Mesothelial cell of epicardium (in vitro differentiated cells): ENCODE data around the gene ATP5F1E. TPM values are rescaled to one million over a fixed set of nuclear protein-coding genes. Genes with fewer than 3 reads are reported as not detected.

Source experiments
- DNase-seq, 2 experiments: peaks; one replicate each; pipeline ENCODE4 v3.0.0; 2021; ENCODE audit warnings: low spot score in 2 of 2; ENCODE audit not compliant: unreplicated experiment in 2 of 2
- H3K27ac Mint-ChIP-seq: 2 replicates; pipeline ENCODE4 v1.8.0; 2021; ENCODE audit warnings: mixed read lengths
- H3K27me3 Mint-ChIP-seq: 2 replicates; pipeline ENCODE4 v1.8.0; 2021; ENCODE audit warnings: low read depth, mixed read lengths
- H3K36me3 Mint-ChIP-seq: 2 replicates; pipeline ENCODE4 v1.8.0; 2021; ENCODE audit warnings: mixed read lengths
- H3K4me1 Mint-ChIP-seq: 2 replicates; pipeline ENCODE4 v1.8.0; 2021; ENCODE audit warnings: mixed read lengths
- H3K4me3 Mint-ChIP-seq: 2 replicates; pipeline ENCODE4 v1.8.0; 2021; ENCODE audit warnings: mild to moderate bottlenecking, moderate library complexity, mixed read lengths
- H3K9me3 Mint-ChIP-seq: 2 replicates; pipeline ENCODE4 v1.8.0; 2021; ENCODE audit warnings: mixed read lengths
- total RNA-seq: library from RNA; stranded (reverse); gene quantifications from 3 replicates; pipeline ENCODE4 v1.2.1, GENCODE V29; 2021
- TF ChIP-seq, protein P1 (sequence below): fragments of 200-600 bp; sonication (generic); IDR thresholded peaks from one replicate; pipeline ENCODE4 v1.5.0; 2021; ENCODE audit warnings: antibody characterized with exemption; ENCODE audit not compliant: unreplicated experiment

The ATP5F1E gene
- total RNA-seq, result 46.7 to 52.7 TPM (median 47.8 TPM) in 3 replicates

DNA sequence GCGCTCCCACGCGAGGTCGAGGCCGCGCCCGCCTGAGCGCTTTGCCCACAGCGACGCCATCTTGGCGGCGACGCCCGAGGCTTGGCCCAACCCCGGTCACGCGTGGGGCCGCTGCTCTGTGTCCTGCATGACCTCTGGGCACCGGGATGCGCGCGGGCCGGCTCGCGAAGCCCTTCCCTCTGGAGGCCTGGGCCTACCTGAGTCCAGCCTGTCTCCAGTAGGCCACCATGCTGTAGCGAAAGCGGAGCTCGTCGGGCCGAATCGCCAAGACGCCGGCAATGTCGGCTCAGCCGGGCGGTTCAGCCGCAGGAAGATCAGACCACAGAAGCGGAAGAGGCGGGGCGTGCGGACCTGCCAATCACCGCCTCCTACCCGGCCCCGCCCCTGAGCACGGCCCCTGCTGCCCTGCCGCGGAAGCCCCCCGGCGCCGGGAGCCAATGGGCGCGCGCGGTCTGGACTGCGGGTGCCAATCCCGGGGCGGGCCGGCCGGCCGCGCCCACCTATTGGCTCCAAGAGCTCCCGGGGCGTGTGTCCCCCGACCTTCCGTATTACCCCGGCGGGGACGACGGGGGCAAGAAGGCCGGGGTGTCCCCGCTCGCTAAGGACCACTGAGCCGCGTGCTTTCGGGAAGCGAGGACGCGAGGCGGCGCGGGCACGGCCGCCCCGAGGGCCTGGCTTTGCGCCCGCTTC, at the start of gene ATP5F1E:
TSS of gene ATP5F1E (minus strand) at position 313 of the 690 bp plus-strand sequence. CDS start at position 229, 84 bp downstream.
- Mint-ChIP-seq H3K27me3 (no peaks in the 10 kb centered on the region), H3K9me3 (no peaks in the 10 kb centered on the region), H3K27ac (peak within 1 kb of the TSS; percentile 96), H3K4me1 (peaks cover 35% of the 10 kb centered on the region), H3K4me3 (peak within 1 kb of the TSS; percentile 96), H3K36me3 (peaks cover 34% of the 10 kb centered on the region)
- TF ChIP-seq, protein P1, sequence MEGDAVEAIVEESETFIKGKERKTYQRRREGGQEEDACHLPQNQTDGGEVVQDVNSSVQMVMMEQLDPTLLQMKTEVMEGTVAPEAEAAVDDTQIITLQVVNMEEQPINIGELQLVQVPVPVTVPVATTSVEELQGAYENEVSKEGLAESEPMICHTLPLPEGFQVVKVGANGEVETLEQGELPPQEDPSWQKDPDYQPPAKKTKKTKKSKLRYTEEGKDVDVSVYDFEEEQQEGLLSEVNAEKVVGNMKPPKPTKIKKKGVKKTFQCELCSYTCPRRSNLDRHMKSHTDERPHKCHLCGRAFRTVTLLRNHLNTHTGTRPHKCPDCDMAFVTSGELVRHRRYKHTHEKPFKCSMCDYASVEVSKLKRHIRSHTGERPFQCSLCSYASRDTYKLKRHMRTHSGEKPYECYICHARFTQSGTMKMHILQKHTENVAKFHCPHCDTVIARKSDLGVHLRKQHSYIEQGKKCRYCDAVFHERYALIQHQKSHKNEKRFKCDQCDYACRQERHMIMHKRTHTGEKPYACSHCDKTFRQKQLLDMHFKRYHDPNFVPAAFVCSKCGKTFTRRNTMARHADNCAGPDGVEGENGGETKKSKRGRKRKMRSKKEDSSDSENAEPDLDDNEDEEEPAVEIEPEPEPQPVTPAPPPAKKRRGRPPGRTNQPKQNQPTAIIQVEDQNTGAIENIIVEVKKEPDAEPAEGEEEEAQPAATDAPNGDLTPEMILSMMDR, result no peak
- peak; percentile 96 to 97 for DNase-seq

DNA sequence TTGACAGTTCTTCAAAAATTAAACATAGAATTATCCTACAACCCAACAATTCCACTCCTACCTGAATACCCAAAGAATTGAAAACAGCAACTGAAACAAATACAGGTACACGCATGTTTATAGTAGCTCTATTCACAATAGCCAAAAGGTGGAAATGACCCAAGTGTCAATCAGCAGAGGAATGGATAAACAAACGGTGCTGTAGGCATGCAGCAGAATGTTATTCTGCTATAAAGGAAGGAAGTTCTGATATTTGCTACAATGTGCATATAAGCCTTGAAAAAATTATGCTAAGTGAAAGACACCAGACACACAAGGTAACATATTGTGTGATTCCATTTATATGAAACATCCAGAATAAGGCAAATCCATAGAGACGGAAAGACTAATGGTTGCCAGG, 48.9 kb upstream of the ATP5F1E start:
- no peaks in the 10 kb centered on the region for H3K36me3 Mint-ChIP-seq
- H3K27ac Mint-ChIP-seq, result no peak overlapping the region
- peaks cover 39% of the 10 kb centered on the region for H3K27me3 Mint-ChIP-seq
- no peak for DNase-seq
- H3K9me3 Mint-ChIP-seq, result no peaks in the 10 kb centered on the region
- no peaks in the 10 kb centered on the region for H3K4me1 Mint-ChIP-seq
- no peak overlapping the region for H3K4me3 Mint-ChIP-seq
- TF ChIP-seq, protein P1, result no peak

DNA sequence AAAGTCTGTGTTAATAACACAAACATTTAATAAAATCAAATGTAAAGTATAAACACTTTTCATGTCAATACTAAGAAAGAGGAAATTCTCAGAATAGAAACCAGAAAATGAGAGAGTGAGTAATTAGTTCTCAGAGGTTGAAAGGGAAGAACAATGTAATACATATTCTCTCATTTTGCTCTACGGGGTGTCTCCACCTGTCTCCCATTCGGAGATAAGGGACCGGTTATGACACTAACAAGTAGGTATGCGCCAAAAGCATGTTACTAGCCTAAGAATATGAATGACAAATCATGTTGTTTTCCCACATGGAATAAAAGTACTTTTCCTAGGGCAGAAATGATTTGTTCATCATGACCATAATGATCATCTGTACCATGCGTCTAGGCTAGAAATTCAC, 46.1 kb upstream of the ATP5F1E start:
- peaks cover 55% of the 10 kb centered on the region for H3K27me3 Mint-ChIP-seq

DNA sequence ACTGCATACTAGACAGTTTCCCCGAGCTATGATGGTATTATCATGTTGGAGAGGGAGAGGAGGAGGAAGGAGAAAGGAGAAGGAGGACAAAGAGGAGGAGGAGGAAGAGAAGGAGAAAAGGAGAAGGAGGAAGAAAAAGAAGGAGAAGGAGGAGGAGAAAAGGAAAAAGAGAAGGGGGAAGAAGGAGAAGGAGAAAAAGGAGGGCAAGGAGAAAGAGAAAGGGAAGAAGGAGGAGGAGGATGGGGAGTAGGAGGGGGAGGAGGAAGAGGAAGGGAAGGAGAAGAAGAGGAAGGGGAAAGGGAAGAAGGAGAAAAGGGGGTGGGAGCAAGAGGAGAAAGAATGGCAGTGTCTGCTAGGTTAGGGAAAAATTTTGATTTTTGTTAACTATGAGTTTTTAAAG, 45.6 kb upstream of the ATP5F1E start:
- TF ChIP-seq, protein P1, result no peak

More for the DNA sequence above, 46.1 kb upstream of the ATP5F1E start:
- TF ChIP-seq, protein P1, result no peak
- Mint-ChIP-seq H3K27ac (no peak overlapping the region), H3K36me3 (no peaks in the 10 kb centered on the region), H3K4me3 (no peak overlapping the region), H3K4me1 (no peaks in the 10 kb centered on the region), H3K9me3 (no peaks in the 10 kb centered on the region)
- no peak for DNase-seq

DNA sequence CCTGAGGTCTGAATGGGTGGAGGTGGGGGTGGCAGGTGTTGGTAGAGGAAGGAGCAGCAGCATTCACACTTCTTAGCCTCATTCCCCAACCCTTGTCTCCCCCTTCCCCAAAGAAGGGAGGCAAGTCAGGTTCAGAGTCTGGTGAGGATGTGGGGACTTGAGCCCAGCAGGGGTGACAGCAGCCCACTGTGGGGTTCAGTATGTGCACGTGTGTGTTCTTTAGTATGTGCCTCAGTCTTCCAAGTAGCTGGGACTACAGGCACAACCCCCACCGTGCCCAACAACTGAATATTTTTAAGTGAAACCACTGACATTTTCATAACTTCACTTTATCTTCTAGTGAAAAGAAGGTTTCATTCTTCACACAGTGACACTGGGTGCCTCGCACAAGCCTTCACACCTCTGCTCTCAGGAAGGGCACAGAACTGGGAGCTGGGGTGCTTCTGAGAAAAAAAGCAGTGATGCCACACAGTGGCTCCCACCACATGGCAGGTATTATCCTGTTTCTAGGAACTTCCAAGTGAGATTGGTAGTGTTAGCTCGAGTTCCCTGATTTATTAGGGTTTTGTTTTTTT, 43.9 kb upstream of the ATP5F1E start:
- no peaks in the 10 kb centered on the region for H3K4me1 Mint-ChIP-seq
- no peaks in the 10 kb centered on the region for H3K9me3 Mint-ChIP-seq
- H3K36me3 Mint-ChIP-seq, result no peaks in the 10 kb centered on the region
- H3K27ac Mint-ChIP-seq, result no peak overlapping the region
- TF ChIP-seq, protein P1, result no peak
- H3K27me3 Mint-ChIP-seq, result peaks cover 70% of the 10 kb centered on the region
- H3K4me3 Mint-ChIP-seq, result no peak overlapping the region
- DNase-seq, result no peak

More for the DNA sequence above, 45.6 kb upstream of the ATP5F1E start:
- DNase-seq, result no peak
- H3K27ac Mint-ChIP-seq, result no peak overlapping the region
- no peaks in the 10 kb centered on the region for H3K9me3 Mint-ChIP-seq
- no peaks in the 10 kb centered on the region for H3K36me3 Mint-ChIP-seq
- no peaks in the 10 kb centered on the region for H3K4me1 Mint-ChIP-seq
- no peak overlapping the region for H3K4me3 Mint-ChIP-seq
- peaks cover 60% of the 10 kb centered on the region for H3K27me3 Mint-ChIP-seq
